AG09309 (cell line): ENCODE measurements around the gene SMOC2.
"Not testable (repeated sequence)": the region's sequence is repeated elsewhere in the genome, so short reads cannot be mapped to it uniquely, and the experiment has no call there.

Source experiments
- DNase-seq: peaks from one replicate; pipeline ENCODE4 v3.0.0-alpha.2; 2010; ENCODE audit warnings: low read depth
- H3K4me3 ChIP-seq: 2 replicates; pipeline ENCODE4 v1.5.1; 2011; ENCODE audit warnings: mild to moderate bottlenecking, low read depth, low read length, moderate library complexity; ENCODE audit not compliant: control insufficient read depth
- CTCF ChIP-seq: IDR thresholded peaks from 2 replicates; pipeline ENCODE4 v1.5.1; 2011; ENCODE audit warnings: mild to moderate bottlenecking, low read depth, low read length, inconsistent platforms; ENCODE audit not compliant: insufficient read depth, control insufficient read depth; ENCODE audit errors: missing control alignments

Gene SMOC2

DNA sequence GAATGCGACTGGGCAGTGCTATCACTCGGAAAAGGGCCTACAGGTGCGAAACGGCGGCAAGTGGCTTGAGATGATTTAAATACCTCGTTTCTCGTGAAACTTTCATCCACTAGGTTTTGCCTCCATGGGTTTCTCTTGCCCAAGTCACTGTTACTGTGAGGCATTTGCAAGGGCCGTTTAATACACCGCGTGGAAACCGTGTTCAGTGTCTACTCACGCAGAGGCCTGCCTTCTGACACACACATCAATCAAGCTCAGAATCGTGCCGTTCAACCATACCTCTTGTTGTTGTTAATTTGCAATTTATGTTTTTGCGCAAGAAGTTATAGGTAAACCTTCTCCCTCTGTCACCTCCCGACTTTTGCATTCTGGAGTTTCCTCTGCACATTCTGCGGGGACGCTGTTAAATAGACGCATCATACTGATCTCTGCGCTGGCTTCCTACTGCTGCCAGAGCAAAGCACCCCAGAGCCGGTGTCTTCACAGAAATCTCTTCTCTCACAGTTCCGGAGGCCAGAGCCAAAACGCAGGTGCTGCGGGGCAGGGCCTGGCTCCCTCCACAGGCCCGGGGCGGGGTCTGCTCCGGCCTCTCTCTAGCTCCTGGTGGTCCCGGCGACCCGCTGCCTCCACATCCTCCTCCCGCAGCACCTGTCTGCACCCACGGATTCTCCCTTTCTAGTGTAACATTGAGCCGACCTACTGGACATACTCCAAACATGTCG lies 251.4 kb downstream of the SMOC2 start:
- no peak for DNase-seq
- no peak overlapping the region for H3K4me3 ChIP-seq
- TF ChIP-seq CTCF = no peak

GRCh38 chr6:168692915-168693257 lies 251.9 kb downstream of the SMOC2 start:
- not testable (repeated sequence) for H3K4me3 ChIP-seq, DNase-seq

DNA sequence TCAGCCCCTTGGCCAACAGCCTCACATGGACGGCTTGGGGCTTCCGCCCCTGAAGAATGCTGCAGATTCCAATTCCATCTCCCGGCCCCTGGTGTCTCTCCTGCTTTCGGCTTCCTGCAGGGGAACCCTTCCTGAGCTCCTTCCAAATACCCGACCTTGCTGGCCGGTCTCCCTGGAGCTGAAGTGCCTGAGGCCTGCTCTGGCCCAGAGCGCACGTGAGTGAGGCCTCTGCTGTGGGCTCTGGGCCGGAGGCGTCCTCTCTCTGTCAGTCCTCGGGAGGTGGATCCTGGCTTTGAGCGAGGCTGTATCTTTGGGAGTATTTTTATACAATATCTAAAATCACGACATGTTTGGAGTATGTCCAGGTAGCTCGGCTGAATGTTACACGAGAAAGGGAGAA lies 253.8 kb downstream of the SMOC2 start:
- not testable (repeated sequence) for H3K4me3 ChIP-seq

DNA sequence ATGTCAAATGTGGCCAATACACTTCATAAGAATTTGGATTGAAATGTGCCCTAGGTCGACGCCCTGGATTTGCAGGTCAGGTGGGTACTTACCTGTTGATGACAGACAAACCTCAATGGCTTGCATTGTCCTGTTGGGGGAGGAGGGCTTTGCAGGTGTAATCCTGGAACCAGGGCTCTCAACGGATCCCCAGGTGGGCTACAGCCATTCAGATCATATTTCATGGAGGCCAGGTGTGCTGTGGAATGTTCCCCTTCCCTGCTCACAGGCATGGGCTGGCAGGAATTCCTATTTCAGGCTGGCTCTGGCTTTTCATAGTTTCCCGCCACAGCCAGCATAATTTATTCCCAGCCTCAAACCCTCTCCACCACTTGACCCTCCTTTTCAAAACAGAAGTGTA lies 254.7 kb downstream of the SMOC2 start:
- TF ChIP-seq CTCF = no peak
- no peak for DNase-seq
- no peak overlapping the region for H3K4me3 ChIP-seq

More for the DNA sequence above, 253.8 kb downstream of the SMOC2 start:
- not testable (repeated sequence) for DNase-seq

DNA sequence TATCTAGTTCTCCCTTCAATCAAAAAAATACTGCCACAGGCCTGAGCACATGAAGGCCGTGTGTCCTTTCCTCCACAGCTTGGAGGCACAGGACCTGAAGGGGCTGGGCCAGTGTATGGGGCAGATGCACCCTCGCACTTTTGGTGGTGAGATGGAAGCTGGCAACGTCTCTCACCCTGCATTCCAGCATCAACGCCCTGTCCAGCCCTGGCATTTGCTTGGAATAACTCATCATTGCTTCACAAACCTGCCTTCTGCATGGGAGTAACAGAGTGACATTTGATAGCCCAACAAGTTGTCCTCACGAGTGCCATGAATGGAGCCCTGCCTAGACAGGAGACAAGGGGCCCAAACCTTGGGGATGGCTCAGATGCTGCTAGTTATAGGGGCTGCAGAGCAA lies 257.9 kb downstream of the SMOC2 start:
- no peak for DNase-seq
- no peak for TF ChIP-seq CTCF
- no peak overlapping the region for H3K4me3 ChIP-seq

DNA sequence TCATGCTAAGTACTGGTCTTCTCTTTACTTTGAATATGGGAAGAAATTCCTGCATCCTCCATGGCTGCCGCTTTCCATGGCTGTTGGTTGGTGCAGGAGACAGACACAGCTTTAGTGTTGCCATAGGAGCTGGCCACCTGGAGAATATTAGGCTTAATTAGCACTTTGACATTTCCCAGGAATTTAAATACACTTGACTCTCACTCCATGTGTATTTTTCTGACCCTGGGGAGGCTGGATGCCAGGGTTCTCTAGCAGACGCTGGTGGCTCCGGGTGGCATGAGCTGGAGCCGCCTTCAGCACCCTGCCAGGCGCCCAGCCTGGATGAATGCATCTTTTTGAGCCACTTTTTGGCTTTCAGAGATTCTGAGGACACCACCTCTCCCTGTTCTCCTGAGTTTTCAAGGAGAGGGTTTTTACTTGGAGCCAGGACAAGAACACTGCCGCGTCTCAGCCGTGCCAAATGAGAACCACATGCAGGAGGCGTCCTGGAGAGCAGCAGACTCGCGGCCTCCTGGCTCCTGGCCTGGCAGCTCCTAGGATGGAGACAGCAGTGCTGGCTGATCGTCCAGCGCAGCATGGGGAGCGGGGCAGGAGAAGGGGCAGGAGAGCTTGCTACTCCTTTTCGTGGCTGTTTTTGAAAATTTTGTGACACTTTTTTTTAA lies 258.8 kb downstream of the SMOC2 start:
- no peak overlapping the region for H3K4me3 ChIP-seq
- DNase-seq = no peak
- no peak for TF ChIP-seq CTCF

DNA sequence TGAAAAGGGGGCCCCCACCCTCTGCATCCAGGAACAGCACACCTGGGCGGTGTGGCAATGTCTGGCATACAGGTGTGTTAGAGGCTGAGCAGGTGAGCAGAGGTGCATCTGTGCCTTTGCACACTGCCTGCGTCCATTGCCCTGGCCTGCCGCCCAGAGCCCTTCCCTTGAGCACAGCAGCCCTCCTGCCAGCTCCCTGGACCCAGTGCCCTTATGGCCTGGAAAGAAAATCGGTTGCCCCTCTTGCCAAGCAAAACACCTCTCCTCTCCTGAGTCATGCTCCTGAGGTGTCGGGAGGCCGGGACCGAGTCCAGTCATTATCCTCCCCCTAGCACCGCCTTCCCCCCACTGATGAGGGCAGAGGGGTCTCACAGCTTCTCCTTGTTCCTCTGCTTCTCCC lies 259.9 kb downstream of the SMOC2 start:
- DNase-seq = no peak
- H3K4me3 ChIP-seq = no peak overlapping the region
- TF ChIP-seq CTCF = no peak

DNA sequence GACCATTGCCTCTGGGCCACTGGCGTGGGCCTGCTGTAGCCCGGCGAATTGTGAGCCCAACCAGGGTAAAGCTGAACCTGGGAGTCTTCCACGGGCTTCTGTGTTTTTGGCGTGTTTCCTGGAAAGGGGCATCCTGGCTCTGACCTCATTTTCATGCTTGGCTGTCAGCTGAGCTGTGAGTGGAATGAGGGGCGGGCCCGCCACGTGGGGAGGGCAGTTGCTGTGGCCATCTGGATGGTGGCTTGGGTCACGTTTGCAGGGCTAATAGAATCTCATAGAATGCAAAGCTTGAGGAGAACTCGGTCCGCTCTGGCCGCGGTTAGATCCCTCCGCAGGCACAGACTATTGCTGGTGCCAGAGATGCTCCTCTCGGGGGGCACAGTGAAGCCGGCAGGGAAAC lies 263.0 kb downstream of the SMOC2 start:
- DNase-seq = no peak
- no peak for TF ChIP-seq CTCF
- H3K4me3 ChIP-seq = no peak overlapping the region
